ENCODE measurements around the gene CNTRL.

- TF ChIP-seq EZH2 (IDR thresholded peaks at IDR 0.05; ENCODE audit: borderline replicate concordance) (no peak), CTCF (IDR thresholded peaks at IDR 0.05; ENCODE audit: poor library complexity) (no peak), EZH2phosphoT487 (IDR thresholded peaks at IDR 0.05; ENCODE audit: low read depth, severe bottlenecking, unreplicated experiment) (no peak)
These were observed 69.0 kb downstream of the CNTRL start for GRCh38 chr9:121143771-121144170.

Data from hepatocyte (in vitro differentiated cells).